Measurements from ENCODE around the gene ACAP1. TPM values are rescaled to one million over a fixed set of nuclear protein-coding genes. Genes with fewer than 3 reads are reported as not detected.
A peak's percentile ranks its signal among the peaks of the same experiment; 100 is the strongest.

ACAP1 gene
- total and polyA plus RNA-seq, 9 of the 15 experiments (the other 6 are each of a cell fraction or from before 2014, with no cell fraction given) = 0.15 to 8.5 (median 2.4) TPM

DNA sequence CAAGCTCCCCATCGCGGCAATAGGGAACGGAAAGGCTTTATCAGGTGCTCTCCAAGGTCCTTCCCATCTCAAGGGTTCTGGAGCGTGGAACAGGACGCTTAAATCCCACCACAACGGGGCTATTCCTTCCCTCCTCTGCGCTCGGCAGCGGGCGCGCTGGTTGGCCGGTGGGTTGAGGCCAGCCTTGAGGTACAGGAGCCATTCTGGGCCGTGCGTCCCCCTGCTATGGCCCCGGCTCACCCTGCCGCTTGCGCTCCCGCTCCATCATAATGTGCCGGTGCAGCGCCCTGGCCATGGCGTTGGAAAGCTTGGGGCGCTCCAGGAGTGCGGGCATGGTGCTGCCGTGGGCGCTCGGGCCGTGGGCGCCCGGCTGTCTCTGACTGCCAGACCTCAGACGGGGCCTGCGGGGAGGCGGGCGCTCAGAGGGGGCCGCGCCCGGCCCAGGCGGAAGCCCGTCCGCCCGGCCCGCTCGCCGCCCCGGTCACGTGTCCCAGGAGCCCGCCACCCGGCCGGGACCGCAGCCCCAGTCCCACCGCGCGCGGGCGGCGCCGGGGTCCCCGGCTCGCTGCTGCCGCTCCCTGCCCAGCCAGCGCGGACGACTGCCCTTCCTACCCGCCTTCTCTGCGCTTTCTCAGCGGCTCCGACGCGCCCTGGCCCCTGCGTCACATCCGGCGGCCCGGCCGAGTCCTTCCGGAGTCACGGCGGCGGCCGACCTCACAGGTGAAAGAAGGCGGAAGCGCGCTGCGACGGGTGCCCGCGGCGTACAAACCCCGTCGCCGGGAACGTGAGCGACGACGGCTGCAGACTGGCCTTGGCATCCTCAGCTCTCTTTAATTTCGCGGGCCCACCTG is 21.4 kb upstream of the ACAP1 start, which contains the start of gene GPS2 (continued):
- TF ChIP-seq, protein P1, sequence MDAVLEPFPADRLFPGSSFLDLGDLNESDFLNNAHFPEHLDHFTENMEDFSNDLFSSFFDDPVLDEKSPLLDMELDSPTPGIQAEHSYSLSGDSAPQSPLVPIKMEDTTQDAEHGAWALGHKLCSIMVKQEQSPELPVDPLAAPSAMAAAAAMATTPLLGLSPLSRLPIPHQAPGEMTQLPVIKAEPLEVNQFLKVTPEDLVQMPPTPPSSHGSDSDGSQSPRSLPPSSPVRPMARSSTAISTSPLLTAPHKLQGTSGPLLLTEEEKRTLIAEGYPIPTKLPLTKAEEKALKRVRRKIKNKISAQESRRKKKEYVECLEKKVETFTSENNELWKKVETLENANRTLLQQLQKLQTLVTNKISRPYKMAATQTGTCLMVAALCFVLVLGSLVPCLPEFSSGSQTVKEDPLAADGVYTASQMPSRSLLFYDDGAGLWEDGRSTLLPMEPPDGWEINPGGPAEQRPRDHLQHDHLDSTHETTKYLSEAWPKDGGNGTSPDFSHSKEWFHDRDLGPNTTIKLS (IDR thresholded peaks at IDR 0.05; ENCODE audit: borderline replicate concordance, low read depth) = 0 out of 2 replicates have a peak, but pooled peaks have one; percentile 42
- TF ChIP-seq, protein P2, sequence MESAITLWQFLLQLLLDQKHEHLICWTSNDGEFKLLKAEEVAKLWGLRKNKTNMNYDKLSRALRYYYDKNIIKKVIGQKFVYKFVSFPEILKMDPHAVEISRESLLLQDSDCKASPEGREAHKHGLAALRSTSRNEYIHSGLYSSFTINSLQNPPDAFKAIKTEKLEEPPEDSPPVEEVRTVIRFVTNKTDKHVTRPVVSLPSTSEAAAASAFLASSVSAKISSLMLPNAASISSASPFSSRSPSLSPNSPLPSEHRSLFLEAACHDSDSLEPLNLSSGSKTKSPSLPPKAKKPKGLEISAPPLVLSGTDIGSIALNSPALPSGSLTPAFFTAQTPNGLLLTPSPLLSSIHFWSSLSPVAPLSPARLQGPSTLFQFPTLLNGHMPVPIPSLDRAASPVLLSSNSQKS (CRISPR knock-in tag; IDR thresholded peaks at IDR 0.05) = no peak
- TF ChIP-seq ZNF232 (CRISPR knock-in tag; IDR thresholded peaks at IDR 0.05) (0 out of 2 replicates have a peak, but pooled peaks have one; percentile 24), ZNF431 (CRISPR knock-in tag; IDR thresholded peaks at IDR 0.05) (no peak), EP400 (IDR thresholded peaks at IDR 0.05) (peak; percentile 66; the same call in 1 of the 2 replicates), ESRRB (CRISPR knock-in tag; IDR thresholded peaks at IDR 0.05; ENCODE audit: borderline replicate concordance) (no peak), JUN (IDR thresholded peaks at IDR 0.05; ENCODE audit: borderline replicate concordance, low read depth, low read length) (no peak), JUN (CRISPR knock-in tag; IDR thresholded peaks at IDR 0.05; ENCODE audit: borderline replicate concordance) (no peak), POLR2AphosphoS2 (IDR thresholded peaks at IDR 0.05; ENCODE audit: low read length) (peak; percentile 90), E2F3 (CRISPR knock-in tag; IDR thresholded peaks at IDR 0.05) (no peak)
- TF ChIP-seq, protein P3, sequence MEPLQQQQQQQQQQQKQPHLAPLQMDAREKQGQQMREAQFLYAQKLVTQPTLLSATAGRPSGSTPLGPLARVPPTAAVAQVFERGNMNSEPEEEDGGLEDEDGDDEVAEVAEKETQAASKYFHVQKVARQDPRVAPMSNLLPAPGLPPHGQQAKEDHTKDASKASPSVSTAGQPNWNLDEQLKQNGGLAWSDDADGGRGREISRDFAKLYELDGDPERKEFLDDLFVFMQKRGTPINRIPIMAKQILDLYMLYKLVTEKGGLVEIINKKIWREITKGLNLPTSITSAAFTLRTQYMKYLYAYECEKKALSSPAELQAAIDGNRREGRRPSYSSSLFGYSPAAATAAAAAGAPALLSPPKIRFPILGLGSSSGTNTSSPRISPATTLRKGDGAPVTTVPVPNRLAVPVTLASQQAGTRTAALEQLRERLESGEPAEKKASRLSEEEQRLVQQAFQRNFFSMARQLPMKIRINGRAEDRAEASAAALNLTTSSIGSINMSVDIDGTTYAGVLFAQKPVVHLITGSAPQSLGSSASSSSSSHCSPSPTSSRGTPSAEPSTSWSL (CRISPR knock-in tag; IDR thresholded peaks at IDR 0.05; ENCODE audit: borderline replicate concordance) = no peak
- TF ChIP-seq, protein P4, sequence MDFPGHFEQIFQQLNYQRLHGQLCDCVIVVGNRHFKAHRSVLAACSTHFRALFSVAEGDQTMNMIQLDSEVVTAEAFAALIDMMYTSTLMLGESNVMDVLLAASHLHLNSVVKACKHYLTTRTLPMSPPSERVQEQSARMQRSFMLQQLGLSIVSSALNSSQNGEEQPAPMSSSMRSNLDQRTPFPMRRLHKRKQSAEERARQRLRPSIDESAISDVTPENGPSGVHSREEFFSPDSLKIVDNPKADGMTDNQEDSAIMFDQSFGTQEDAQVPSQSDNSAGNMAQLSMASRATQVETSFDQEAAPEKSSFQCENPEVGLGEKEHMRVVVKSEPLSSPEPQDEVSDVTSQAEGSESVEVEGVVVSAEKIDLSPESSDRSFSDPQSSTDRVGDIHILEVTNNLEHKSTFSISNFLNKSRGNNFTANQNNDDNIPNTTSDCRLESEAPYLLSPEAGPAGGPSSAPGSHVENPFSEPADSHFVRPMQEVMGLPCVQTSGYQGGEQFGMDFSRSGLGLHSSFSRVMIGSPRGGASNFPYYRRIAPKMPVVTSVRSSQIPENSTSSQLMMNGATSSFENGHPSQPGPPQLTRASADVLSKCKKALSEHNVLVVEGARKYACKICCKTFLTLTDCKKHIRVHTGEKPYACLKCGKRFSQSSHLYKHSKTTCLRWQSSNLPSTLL (IDR thresholded peaks at IDR 0.05) = no peak
- TF ChIP-seq, protein P5, sequence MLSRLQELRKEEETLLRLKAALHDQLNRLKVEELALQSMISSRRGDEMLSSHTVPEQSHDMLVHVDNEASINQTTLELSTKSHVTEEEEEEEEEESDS (CRISPR knock-in tag; IDR thresholded peaks at IDR 0.05) = no peak

All from K562 (cell line).